ENCODE measurements around the gene CLTB. TPM values are rescaled to one million over a fixed set of nuclear protein-coding genes. Genes with fewer than 3 reads are reported as not detected.

The CLTB gene
- total RNA-seq, 1 donor from 2014 or later: 35.2 TPM

DNA sequence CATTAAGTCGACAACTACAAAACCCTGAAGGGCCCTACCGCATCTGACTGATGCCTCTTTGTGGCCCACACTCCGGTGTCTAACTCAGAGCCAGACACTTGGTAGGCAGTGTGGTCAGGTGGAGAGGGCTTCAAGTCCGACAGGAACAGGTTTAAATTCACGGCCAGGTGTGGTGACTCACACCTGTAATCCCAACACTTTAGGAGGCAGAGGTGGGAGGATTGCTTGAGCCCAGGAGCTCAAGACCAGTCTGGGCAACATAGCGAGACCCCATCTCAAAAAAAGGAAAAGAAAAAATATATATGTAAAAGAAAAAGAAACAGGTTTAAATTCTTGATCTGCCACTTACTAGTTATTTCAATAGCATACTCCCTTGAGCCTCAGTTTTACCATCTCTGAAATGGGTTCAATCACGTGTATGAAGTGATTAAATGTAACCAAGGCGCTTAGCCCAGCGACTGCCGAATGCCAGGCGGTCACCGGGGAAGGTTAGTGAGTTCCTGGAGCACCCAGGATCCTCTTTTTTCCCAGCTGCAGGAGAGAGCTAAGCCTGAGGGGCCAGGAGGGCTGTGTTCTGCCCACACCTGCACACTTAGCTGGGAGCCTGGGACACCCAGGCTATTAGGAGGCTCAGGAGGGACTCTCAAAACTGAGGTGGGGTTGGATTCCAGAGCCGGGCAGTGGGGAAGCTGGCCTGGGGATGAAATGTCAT, 943 bp downstream of the CLTB start:
- H3K36me3 Mint-ChIP-seq (ENCODE audit: low read depth, unreplicated experiment): peaks cover 8% of the 10 kb centered on the region
- H3K27me3 Mint-ChIP-seq (ENCODE audit: unreplicated experiment): peaks cover 11% of the 10 kb centered on the region
- H3K4me1 Mint-ChIP-seq (ENCODE audit: unreplicated experiment): peaks cover 4% of the 10 kb centered on the region
- TF ChIP-seq, protein P1, sequence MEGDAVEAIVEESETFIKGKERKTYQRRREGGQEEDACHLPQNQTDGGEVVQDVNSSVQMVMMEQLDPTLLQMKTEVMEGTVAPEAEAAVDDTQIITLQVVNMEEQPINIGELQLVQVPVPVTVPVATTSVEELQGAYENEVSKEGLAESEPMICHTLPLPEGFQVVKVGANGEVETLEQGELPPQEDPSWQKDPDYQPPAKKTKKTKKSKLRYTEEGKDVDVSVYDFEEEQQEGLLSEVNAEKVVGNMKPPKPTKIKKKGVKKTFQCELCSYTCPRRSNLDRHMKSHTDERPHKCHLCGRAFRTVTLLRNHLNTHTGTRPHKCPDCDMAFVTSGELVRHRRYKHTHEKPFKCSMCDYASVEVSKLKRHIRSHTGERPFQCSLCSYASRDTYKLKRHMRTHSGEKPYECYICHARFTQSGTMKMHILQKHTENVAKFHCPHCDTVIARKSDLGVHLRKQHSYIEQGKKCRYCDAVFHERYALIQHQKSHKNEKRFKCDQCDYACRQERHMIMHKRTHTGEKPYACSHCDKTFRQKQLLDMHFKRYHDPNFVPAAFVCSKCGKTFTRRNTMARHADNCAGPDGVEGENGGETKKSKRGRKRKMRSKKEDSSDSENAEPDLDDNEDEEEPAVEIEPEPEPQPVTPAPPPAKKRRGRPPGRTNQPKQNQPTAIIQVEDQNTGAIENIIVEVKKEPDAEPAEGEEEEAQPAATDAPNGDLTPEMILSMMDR (IDR thresholded peaks at IDR 0.05; ENCODE audit: unreplicated experiment): no peak
- no peaks in the 10 kb centered on the region for H3K9me3 Mint-ChIP-seq (ENCODE audit: unreplicated experiment)
- no peak overlapping the region for H3K27ac Mint-ChIP-seq (ENCODE audit: unreplicated experiment)
- DNase-seq (ENCODE audit: low spot score): no peak
- peak overlapping the region; percentile 86 for H3K4me3 Mint-ChIP-seq (ENCODE audit: unreplicated experiment)

DNA sequence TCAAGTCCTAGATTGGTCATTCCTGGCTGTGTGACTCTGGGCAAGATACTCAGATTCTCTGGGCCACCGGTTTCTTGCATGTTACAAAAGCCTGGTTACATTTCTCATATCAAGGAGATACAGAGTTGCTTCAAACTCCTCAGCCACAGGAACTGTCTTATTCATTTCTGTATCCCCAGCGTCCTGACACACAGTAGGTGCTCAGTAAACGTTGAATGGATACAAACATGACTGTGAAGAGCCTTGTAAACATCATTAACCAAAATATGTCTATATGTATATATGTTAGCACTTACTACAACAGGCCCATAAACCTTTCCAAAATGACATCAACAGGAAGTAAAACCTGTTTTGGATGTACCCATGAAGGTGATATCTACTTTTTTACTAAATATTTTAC, 1.6 kb downstream of the CLTB start:
- peak overlapping the region; percentile 45 for H3K4me3 Mint-ChIP-seq (ENCODE audit: unreplicated experiment)
- H3K9me3 Mint-ChIP-seq (ENCODE audit: unreplicated experiment): no peaks in the 10 kb centered on the region
- peaks cover 4% of the 10 kb centered on the region for H3K4me1 Mint-ChIP-seq (ENCODE audit: unreplicated experiment)
- TF ChIP-seq, protein P1 (IDR thresholded peaks at IDR 0.05; ENCODE audit: unreplicated experiment): no peak
- no peak overlapping the region for H3K27ac Mint-ChIP-seq (ENCODE audit: unreplicated experiment)
- DNase-seq (ENCODE audit: low spot score): no peak
- H3K36me3 Mint-ChIP-seq (ENCODE audit: low read depth, unreplicated experiment): peaks cover 13% of the 10 kb centered on the region
- H3K27me3 Mint-ChIP-seq (ENCODE audit: unreplicated experiment): peaks cover 11% of the 10 kb centered on the region

DNA sequence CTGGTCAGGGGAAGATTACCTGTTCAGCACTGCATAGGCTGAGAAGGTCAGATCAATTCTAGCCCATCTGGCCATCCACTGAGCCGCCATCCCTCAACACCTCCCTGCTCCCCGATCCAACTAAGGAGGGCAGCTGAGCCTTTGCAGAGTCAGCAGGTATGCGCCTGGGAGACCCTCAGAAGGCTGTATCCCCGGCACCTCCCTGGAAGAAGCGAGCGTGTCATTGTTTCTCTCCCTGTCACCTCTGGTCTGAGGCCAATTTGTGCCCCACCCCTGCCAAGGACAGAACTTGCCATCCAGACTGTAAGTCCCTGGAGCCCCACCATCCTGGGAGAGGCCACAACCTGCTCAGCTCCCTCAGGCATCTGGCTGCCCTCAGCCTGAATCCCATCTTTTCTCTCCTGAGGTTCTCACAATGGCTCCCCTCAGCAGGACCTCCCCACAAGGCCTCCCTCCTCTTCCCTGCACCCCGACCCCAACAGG, 2.6 kb downstream of the CLTB start:
- no peaks in the 10 kb centered on the region for H3K9me3 Mint-ChIP-seq (ENCODE audit: unreplicated experiment)
- peaks cover 11% of the 10 kb centered on the region for H3K27me3 Mint-ChIP-seq (ENCODE audit: unreplicated experiment)
- peaks cover 4% of the 10 kb centered on the region for H3K4me1 Mint-ChIP-seq (ENCODE audit: unreplicated experiment)
- H3K4me3 Mint-ChIP-seq (ENCODE audit: unreplicated experiment): no peak overlapping the region
- H3K36me3 Mint-ChIP-seq (ENCODE audit: low read depth, unreplicated experiment): peaks cover 13% of the 10 kb centered on the region
- H3K27ac Mint-ChIP-seq (ENCODE audit: unreplicated experiment): no peak overlapping the region
- TF ChIP-seq, protein P1 (IDR thresholded peaks at IDR 0.05; ENCODE audit: unreplicated experiment): no peak
- no peak for DNase-seq (ENCODE audit: low spot score)

DNA sequence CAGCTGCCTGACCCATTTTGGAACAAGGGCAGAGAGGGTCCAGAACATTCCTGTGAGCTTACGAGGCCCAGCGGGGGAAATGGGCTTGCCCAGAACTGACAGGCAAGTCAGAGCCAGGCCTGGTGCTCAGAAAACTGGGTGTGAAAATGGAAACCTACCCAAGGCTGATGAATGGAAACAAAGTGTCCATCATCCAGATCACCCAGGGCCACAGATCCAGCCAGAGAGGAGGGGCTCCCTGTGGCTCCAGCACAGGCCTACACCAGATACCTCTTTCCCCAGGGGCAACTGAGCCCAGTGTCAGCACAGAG, 3.1 kb downstream of the CLTB start:
- TF ChIP-seq, protein P1 (IDR thresholded peaks at IDR 0.05; ENCODE audit: unreplicated experiment): no peak
- no peak overlapping the region for H3K27ac Mint-ChIP-seq (ENCODE audit: unreplicated experiment)
- H3K4me3 Mint-ChIP-seq (ENCODE audit: unreplicated experiment): no peak overlapping the region
- peaks cover 4% of the 10 kb centered on the region for H3K4me1 Mint-ChIP-seq (ENCODE audit: unreplicated experiment)
- H3K36me3 Mint-ChIP-seq (ENCODE audit: low read depth, unreplicated experiment): peaks cover 13% of the 10 kb centered on the region
- DNase-seq (ENCODE audit: low spot score): no peak
- H3K27me3 Mint-ChIP-seq (ENCODE audit: unreplicated experiment): peaks cover 11% of the 10 kb centered on the region
- H3K9me3 Mint-ChIP-seq (ENCODE audit: unreplicated experiment): no peaks in the 10 kb centered on the region

DNA sequence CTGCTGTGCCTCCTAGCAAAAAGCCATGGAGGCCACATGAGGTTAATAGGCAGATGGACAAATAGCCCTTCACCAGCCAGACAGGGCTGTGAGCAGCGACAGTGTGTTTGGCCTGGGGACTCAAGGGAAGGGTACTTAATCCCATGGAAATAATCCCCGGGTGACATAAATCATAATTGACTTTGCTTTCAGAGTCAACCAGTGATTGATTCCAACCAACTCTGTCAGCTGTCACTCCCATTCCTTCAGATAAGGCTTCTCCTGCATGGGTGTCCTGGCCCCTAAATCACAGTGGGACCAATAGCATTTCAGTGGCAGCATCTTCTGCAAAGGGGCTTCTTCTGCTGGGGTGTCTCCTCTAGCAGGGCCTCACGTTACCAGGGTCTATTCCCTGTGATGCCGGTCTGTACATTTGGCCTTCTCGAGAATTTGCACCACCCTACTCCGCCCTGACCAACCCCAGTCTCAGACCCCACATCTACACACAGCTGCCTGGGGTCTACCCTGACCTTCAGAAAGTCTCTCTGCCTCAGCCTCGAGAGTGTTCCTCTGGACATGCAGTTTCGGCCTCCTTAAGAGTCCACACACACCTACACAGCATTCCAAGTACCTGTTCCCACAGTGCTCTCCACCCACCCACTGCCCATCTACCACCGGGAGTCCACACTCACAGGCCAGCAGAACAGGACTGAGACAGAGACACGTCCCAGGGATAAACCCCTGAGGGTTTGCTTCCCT, 3.7 kb downstream of the CLTB start:
- Mint-ChIP-seq H3K27ac (ENCODE audit: unreplicated experiment) (peak overlapping the region; percentile 30), H3K36me3 (ENCODE audit: low read depth, unreplicated experiment) (peaks cover 14% of the 10 kb centered on the region), H3K9me3 (ENCODE audit: unreplicated experiment) (no peaks in the 10 kb centered on the region), H3K4me1 (ENCODE audit: unreplicated experiment) (peaks cover 4% of the 10 kb centered on the region), H3K27me3 (ENCODE audit: unreplicated experiment) (peaks cover 11% of the 10 kb centered on the region), H3K4me3 (ENCODE audit: unreplicated experiment) (no peak overlapping the region)
- TF ChIP-seq, protein P1 (IDR thresholded peaks at IDR 0.05; ENCODE audit: unreplicated experiment): no peak
- no peak for DNase-seq (ENCODE audit: low spot score)
